HG03064 (cell line): ENCODE measurements around the gene ZSWIM4.
"Not testable (repeated sequence)": the region's sequence is repeated elsewhere in the genome, so short reads cannot be mapped to it uniquely, and the experiment has no call there.

Experiments
- ATAC-seq: cut with Tn5 transposase; IDR thresholded peaks from one replicate; pipeline ENCODE4 v1.9.1; 2021; ENCODE audit warnings: low read depth; ENCODE audit not compliant: unreplicated experiment

The ZSWIM4 gene

GRCh38 chr19:13794757-13795589, at the start of gene ZSWIM4:
TSS of gene ZSWIM4 (plus strand) at chr19:13795443. CDS start at chr19:13795649, 206 bp downstream.
- ATAC-seq: peak; percentile 79

- ATAC-seq: no peak
These were observed 48.2 kb upstream of the ZSWIM4 start for GRCh38 chr19:13747098-13747453.

GRCh38 chr19:13748169-13748828, 46.9 kb upstream of the ZSWIM4 start:
- no peak for ATAC-seq

GRCh38 chr19:13751436-13751835, 43.8 kb upstream of the ZSWIM4 start:
- ATAC-seq: no peak

- not testable (repeated sequence) for ATAC-seq
These were observed 41.6 kb upstream of the ZSWIM4 start for GRCh38 chr19:13753622-13754021.

GRCh38 chr19:13756210-13756609, 39.0 kb upstream of the ZSWIM4 start:
- no peak for ATAC-seq

- no peak for ATAC-seq
These were observed 37.2 kb upstream of the ZSWIM4 start for GRCh38 chr19:13757805-13758772.

GRCh38 chr19:13758795-13759194, 36.4 kb upstream of the ZSWIM4 start:
- ATAC-seq: no peak

GRCh38 chr19:13761423-13761822, 33.8 kb upstream of the ZSWIM4 start:
- no peak for ATAC-seq

- ATAC-seq: no peak
These were observed 32.5 kb upstream of the ZSWIM4 start for GRCh38 chr19:13762635-13763235.

- no peak for ATAC-seq
These were observed 32.0 kb upstream of the ZSWIM4 start for GRCh38 chr19:13763265-13763664.

GRCh38 chr19:13764101-13764807, 31.0 kb upstream of the ZSWIM4 start, which contains the start of gene MRI1:
TSS of gene MRI1 (plus strand) at chr19:13764522. CDS start at chr19:13764589, 67 bp downstream.
- no peak for ATAC-seq

- ATAC-seq: no peak
These were observed 30.3 kb upstream of the ZSWIM4 start for GRCh38 chr19:13764821-13765394.

- no peak for ATAC-seq
These were observed 29.7 kb upstream of the ZSWIM4 start for GRCh38 chr19:13765395-13766094.

GRCh38 chr19:13766095-13766481, 29.2 kb upstream of the ZSWIM4 start:
- ATAC-seq: no peak

GRCh38 chr19:13768510-13768909, 26.7 kb upstream of the ZSWIM4 start:
- no peak for ATAC-seq

GRCh38 chr19:13770013-13770635, 25.1 kb upstream of the ZSWIM4 start:
- ATAC-seq: no peak
